Thyroid gland (tissue), 4 donors: Measurements from ENCODE around the gene TGM3. TPM values are rescaled to one million over a fixed set of nuclear protein-coding genes. Genes with fewer than 3 reads are reported as not detected.
A peak's percentile ranks its signal among the peaks of the same experiment; 100 is the strongest.

Experiments
- DNase-seq, 2 donors: peaks; one replicate each; pipeline ENCODE4 v3.0.0-alpha.2; 2019
- H3K27ac ChIP-seq, 3 donors: fragments of 200-600 bp; sonication (generic); 1 replicate in 2 of 3; 2 replicates in 1 of 3; pipeline ENCODE4 v1.5.1; 2016 to 2019; ENCODE audit warnings: mild to moderate bottlenecking in 1 of 3, moderate library complexity in 1 of 3
- H3K27me3 ChIP-seq: fragments of 200-600 bp; sonication (generic); one replicate; pipeline ENCODE4 v1.5.1; 2019
- H3K36me3 ChIP-seq, 2 donors: fragments of 200-600 bp; sonication (generic); one replicate each; pipeline ENCODE4 v1.5.1; 2016 to 2019
- H3K4me1 ChIP-seq, 2 donors: fragments of 200-600 bp; sonication (generic); one replicate each; pipeline ENCODE4 v1.5.1; 2017 to 2019
- H3K4me3 ChIP-seq, 3 donors: fragments of 200-600 bp; sonication (generic); replicated peaks in 1 of 3; 1 replicate in 2 of 3; 2 replicates in 1 of 3; pipeline ENCODE4 v1.5.1; 2016; ENCODE audit warnings: mild to moderate bottlenecking in 1 of 3
- H3K9me3 ChIP-seq: fragments of 200-600 bp; sonication (generic); one replicate; pipeline ENCODE4 v1.5.1; 2017
- CTCF ChIP-seq, 6 experiments: fragments of 200-600 bp in 3 of 6; fragments of 450-650 bp in 3 of 6; sonication (generic) in 3 of 6; IDR thresholded peaks; one replicate each; pipeline ENCODE4 v1.5.1; 2016 to 2019; ENCODE audit warnings: antibody characterized with exemption in 6 of 6, mild to moderate bottlenecking in 2 of 6, inconsistent platforms in 1 of 6, moderate library complexity in 1 of 6
- POLR2A ChIP-seq, 2 donors: fragments of 450-650 bp; IDR thresholded peaks; one replicate each; pipeline ENCODE4 v1.6.1; 2017; ENCODE audit warnings: antibody characterized with exemption in 2 of 2, mild to moderate bottlenecking in 2 of 2, moderate library complexity in 1 of 2
- WGBS, 2 donors: methylation state at CpG; one replicate each; pipeline ENCODE4 v1.1.5; 2017; 5-methylcytosine and 5-hydroxymethylcytosine counted together
- intact Hi-C: fragments of 100-400 bp; cut with DNase I; formaldehyde crosslinking; loops from one replicate; pipeline ENCODE4 v1.15.1; 2023
- total RNA-seq, 4 donors: library from RNA; depleted of rRNA; stranded (reverse); fragments of >200 nt; gene quantifications; one replicate each; pipeline ENCODE4 v1.2.3, GENCODE V29; 2016

The TGM3 gene
- total RNA-seq, 4 donors from 2014 or later, result not detected

GRCh38 chr20:2283706-2284423 lies 11.9 kb upstream of the TGM3 start:
- Histone ChIP-seq H3K4me1 (no peaks in the 10 kb centered on the region), H3K4me3 (no peak overlapping the region), H3K36me3 (no peaks in the 10 kb centered on the region), H3K9me3 (no peaks in the 10 kb centered on the region), H3K27ac (no peak overlapping the region), H3K27me3 (no peaks in the 10 kb centered on the region)
- 80% methylated on average over 4 of the region's 4 CpGs for WGBS, 2 donors
- intact Hi-C loops, result no loop called here
- peak; percentile 43 to 57 for DNase-seq
- no peak for TF ChIP-seq POLR2A (IDR thresholded peaks at IDR 0.05)
- no peak for TF ChIP-seq CTCF (IDR thresholded peaks at IDR 0.05)

GRCh38 chr20:2285193-2285592 lies 10.6 kb upstream of the TGM3 start:
- TF ChIP-seq POLR2A (IDR thresholded peaks at IDR 0.05) (no peak), CTCF (IDR thresholded peaks at IDR 0.05) (no peak)
- H3K36me3 ChIP-seq, result no peaks in the 10 kb centered on the region

GRCh38 chr20:2285613-2286012 lies 10.2 kb upstream of the TGM3 start:
- 90 to 92% methylated on average over 4 of the region's 4 CpGs for WGBS, 2 donors

More at GRCh38 chr20:2285193-2285592, 10.6 kb upstream of the TGM3 start:
- H3K4me1 ChIP-seq, result no peaks in the 10 kb centered on the region
- H3K9me3 ChIP-seq, result no peaks in the 10 kb centered on the region
- no peaks in the 10 kb centered on the region for H3K27me3 ChIP-seq
- WGBS, 2 donors, result 67 to 70% methylated on average over 2 of the region's 2 CpGs
- DNase-seq, result no peak
- no peak overlapping the region for H3K27ac ChIP-seq
- intact Hi-C loops, result no loop called here
- H3K4me3 ChIP-seq, result no peak overlapping the region

GRCh38 chr20:2287504-2287903 lies 8.3 kb upstream of the TGM3 start:
- no peak for DNase-seq
- Histone ChIP-seq H3K27me3 (no peaks in the 10 kb centered on the region), H3K36me3 (no peaks in the 10 kb centered on the region), H3K9me3 (no peaks in the 10 kb centered on the region), H3K4me3 (no peak overlapping the region), H3K4me1 (no peaks in the 10 kb centered on the region), H3K27ac (no peak overlapping the region)
- WGBS, 2 donors, result 94% methylated on average over 3 of the region's 3 CpGs
- intact Hi-C loops, result no loop called here
- TF ChIP-seq CTCF (IDR thresholded peaks at IDR 0.05) (no peak), POLR2A (IDR thresholded peaks at IDR 0.05) (no peak)

More at GRCh38 chr20:2285613-2286012, 10.2 kb upstream of the TGM3 start:
- TF ChIP-seq POLR2A (IDR thresholded peaks at IDR 0.05) (no peak), CTCF (IDR thresholded peaks at IDR 0.05) (no peak)
- DNase-seq, result no peak
- H3K4me1 ChIP-seq, result no peaks in the 10 kb centered on the region
- no peak overlapping the region for H3K27ac ChIP-seq
- intact Hi-C loops, result no loop called here
- no peaks in the 10 kb centered on the region for H3K36me3 ChIP-seq
- no peak overlapping the region for H3K4me3 ChIP-seq
- no peaks in the 10 kb centered on the region for H3K9me3 ChIP-seq
- H3K27me3 ChIP-seq, result no peaks in the 10 kb centered on the region

- intact Hi-C loops, result no loop called here
- DNase-seq, result no peak
- H3K9me3 ChIP-seq, result no peaks in the 10 kb centered on the region
- TF ChIP-seq CTCF (IDR thresholded peaks at IDR 0.05) (no peak), POLR2A (IDR thresholded peaks at IDR 0.05) (no peak)
- WGBS, 2 donors, result 7 to 27% methylated on average over 8 to 11 of the region's 11 CpGs
- no peak overlapping the region for H3K4me3 ChIP-seq
- H3K27ac ChIP-seq, result no peak overlapping the region
- H3K4me1 ChIP-seq, result no peaks in the 10 kb centered on the region
- H3K27me3 ChIP-seq, result no peaks in the 10 kb centered on the region
- no peaks in the 10 kb centered on the region for H3K36me3 ChIP-seq
Measured at GRCh38 chr20:2289475-2289874, 6.3 kb upstream of the TGM3 start.
